Mucosa of descending colon (tissue), 3 donors: ENCODE data around the gene PRELID3B. TPM values are rescaled to one million over a fixed set of nuclear protein-coding genes. Genes with fewer than 3 reads are reported as not detected.

Source experiments
- ATAC-seq: fragments of 200-7000 bp; cut with Tn5 transposase; one replicate; pipeline ENCODE4 v1.9.1; 2020; ENCODE audit warnings: mild to moderate bottlenecking, moderate library complexity
- DNase-seq, 3 donors: peaks; one replicate each; pipeline ENCODE4 v3.0.0-alpha.2; 2020
- H3K36me3 ChIP-seq: fragments of 200-600 bp; one replicate; pipeline ENCODE4 v1.8.0; 2021; ENCODE audit warnings: low read depth, mild to moderate bottlenecking
- H3K4me1 ChIP-seq: fragments of 200-600 bp; one replicate; pipeline ENCODE4 v1.8.0; 2021; ENCODE audit warnings: low read depth, mild to moderate bottlenecking
- H3K4me3 ChIP-seq: fragments of 200-600 bp; one replicate; pipeline ENCODE4 v1.8.0; 2021; ENCODE audit warnings: mild to moderate bottlenecking
- H3K9me3 ChIP-seq: fragments of 200-600 bp; one replicate; pipeline ENCODE4 v1.8.0; 2021; ENCODE audit warnings: mild to moderate bottlenecking
- intact Hi-C, 2 donors: fragments of 100-400 bp; cut with DNase I in 1 of 2; cut with micrococcal nuclease in 1 of 2; formaldehyde crosslinking; loops; one replicate each; pipeline versions ENCODE4 v1.11.0 to v1.11.1; 2022; cut with DNase I, micrococcal nuclease
- total RNA-seq, 3 donors: library from RNA; stranded (reverse); fragmentation: NEBNext Ultra II Directional in 2 of 3; extraction: Animal tissue kit (Norgen Biotek cat#: 25700) in 2 of 3; gene quantifications; one replicate each; pipeline versions ENCODE4 v1.2.1 to v1.2.4, GENCODE V29; 2021 to 2023
- TF ChIP-seq, protein P1 (sequence below): fragments of 200-600 bp; IDR thresholded peaks from one replicate; pipeline ENCODE4 v1.8.0; 2022; ENCODE audit warnings: antibody characterized with exemption, mild to moderate bottlenecking
- donor health status: DM: no; HTN: no; CAD: no; lungs with moderate emphysema.
- donor health status: DM: no; HTN: no; CAD: no.
- donor health status: DM: no; HTN: yes; CAD: no.

Gene PRELID3B
- total RNA-seq, 3 donors from 2014 or later: 82.3 to 142 (median 121) TPM

DNA sequence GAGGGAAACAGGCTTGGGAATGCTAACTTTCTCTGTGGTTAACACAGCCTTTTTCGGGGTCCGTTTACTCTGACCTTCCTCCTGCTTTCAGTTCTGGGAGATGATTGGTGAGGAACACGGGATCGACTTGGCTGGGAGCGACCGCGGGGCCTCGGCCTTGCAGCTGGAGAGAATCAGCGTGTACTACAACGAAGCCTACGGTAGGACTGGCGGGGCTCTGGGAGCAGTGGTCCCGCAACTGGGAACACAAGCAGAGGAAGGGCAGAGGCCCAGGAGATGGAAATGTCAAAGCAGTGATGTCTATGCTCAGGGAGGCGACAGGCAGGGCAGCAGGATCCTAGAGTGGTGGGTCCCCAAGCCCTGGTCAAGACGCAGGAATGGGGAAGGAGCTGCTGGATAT is 19.8 kb downstream of the PRELID3B start:
- Histone ChIP-seq H3K4me1 (peaks cover 2% of the 10 kb centered on the region), H3K9me3 (no peaks in the 10 kb centered on the region), H3K36me3 (no peaks in the 10 kb centered on the region), H3K4me3 (no peak overlapping the region)
- intact Hi-C loops: no loop called here
- no peak for ATAC-seq
- DNase-seq: no peak
- TF ChIP-seq, protein P1, sequence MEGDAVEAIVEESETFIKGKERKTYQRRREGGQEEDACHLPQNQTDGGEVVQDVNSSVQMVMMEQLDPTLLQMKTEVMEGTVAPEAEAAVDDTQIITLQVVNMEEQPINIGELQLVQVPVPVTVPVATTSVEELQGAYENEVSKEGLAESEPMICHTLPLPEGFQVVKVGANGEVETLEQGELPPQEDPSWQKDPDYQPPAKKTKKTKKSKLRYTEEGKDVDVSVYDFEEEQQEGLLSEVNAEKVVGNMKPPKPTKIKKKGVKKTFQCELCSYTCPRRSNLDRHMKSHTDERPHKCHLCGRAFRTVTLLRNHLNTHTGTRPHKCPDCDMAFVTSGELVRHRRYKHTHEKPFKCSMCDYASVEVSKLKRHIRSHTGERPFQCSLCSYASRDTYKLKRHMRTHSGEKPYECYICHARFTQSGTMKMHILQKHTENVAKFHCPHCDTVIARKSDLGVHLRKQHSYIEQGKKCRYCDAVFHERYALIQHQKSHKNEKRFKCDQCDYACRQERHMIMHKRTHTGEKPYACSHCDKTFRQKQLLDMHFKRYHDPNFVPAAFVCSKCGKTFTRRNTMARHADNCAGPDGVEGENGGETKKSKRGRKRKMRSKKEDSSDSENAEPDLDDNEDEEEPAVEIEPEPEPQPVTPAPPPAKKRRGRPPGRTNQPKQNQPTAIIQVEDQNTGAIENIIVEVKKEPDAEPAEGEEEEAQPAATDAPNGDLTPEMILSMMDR: no peak

DNA sequence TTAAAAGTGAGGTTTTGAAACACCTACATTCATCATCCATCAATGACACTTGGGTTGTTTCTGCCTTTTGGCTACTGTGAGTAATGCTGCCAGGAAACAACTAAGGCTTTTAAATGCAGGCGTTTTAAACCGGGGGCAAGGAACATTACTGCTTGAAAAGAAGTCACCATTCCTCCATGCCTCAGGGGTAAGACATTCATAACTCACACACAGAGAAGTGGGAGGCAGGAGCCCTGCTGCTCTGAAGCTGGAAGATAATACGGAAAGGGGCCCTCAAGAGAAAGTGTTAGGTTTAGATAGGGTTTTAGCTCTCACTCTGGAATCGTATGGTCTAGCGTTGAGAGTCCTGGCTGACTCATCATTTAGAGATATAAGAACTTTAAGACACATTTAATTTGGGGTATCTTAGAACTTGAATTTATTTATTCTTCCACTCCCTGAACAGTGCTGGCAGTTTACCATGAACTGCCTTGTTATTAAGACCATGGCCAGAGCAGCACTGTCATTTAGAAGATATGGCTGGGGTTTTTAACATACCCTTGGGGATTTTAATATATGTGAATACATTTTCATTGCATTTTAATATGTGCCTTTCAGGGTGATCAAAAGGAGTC is 21.5 kb downstream of the PRELID3B start:
- Histone ChIP-seq H3K9me3 (no peaks in the 10 kb centered on the region), H3K4me3 (no peak overlapping the region), H3K36me3 (no peaks in the 10 kb centered on the region), H3K4me1 (no peaks in the 10 kb centered on the region)
- intact Hi-C loops: no loop called here
- TF ChIP-seq, protein P1: no peak
- ATAC-seq: no peak
- no peak for DNase-seq

- H3K4me3 ChIP-seq: no peak within 1 kb of the TSS
- ATAC-seq: no peak
These were observed 23.4 kb downstream of the PRELID3B start, which contains the start of gene TUBB1 for GRCh38 chr20:59019217-59019616. TSS of gene TUBB1 (plus strand) at chr20:59019429. CDS start at chr20:59019523, 94 bp downstream.

DNA sequence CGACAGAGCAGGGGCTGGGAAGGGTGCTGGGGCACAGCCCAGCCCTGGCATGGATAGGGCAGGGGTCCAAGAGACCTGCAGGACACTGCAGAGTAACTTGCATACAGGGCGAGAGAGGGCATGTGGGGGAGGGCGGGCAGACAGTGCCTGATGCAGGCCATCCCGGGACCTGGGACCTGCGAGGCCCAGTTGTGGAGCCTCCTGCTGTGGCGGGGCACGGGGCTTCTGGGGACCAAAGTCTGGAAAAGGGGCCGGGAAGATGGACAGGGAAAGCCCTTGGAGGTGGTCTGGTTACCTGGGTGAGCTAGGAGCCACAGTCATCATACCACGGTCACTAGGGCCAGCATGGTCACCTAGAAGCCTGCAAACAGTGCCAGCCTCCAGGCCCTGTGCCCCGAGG is 23.8 kb downstream of the PRELID3B start:
- no peak for ATAC-seq
- peak in 1 of 3 donors; percentile 2 for DNase-seq
- no peaks in the 10 kb centered on the region for H3K4me1 ChIP-seq
- TF ChIP-seq, protein P1: no peak
- H3K9me3 ChIP-seq: no peaks in the 10 kb centered on the region
- no peak overlapping the region for H3K4me3 ChIP-seq
- intact Hi-C loops: no loop called here
- H3K36me3 ChIP-seq: no peaks in the 10 kb centered on the region

More at GRCh38 chr20:59019217-59019616, 23.4 kb downstream of the PRELID3B start, which contains the start of gene TUBB1:
- peak in 1 of 3 donors; percentile 0 for DNase-seq
- no peaks in the 10 kb centered on the region for H3K4me1 ChIP-seq
- H3K36me3 ChIP-seq: no peaks in the 10 kb centered on the region
- TF ChIP-seq, protein P1: no peak
- intact Hi-C loops: no loop called here
- no peaks in the 10 kb centered on the region for H3K9me3 ChIP-seq

- TF ChIP-seq, protein P1: no peak
- intact Hi-C loops: no loop called here
- Histone ChIP-seq H3K4me1 (no peaks in the 10 kb centered on the region), H3K36me3 (no peaks in the 10 kb centered on the region), H3K9me3 (no peaks in the 10 kb centered on the region), H3K4me3 (no peak overlapping the region)
- DNase-seq (peak in 1 of 3 donors; percentile 0), ATAC-seq (no peak)
These were observed 24.9 kb downstream of the PRELID3B start for GRCh38 chr20:59017493-59018231.
